GM21447 (cell line): ENCODE data around the gene ARID1B.
A peak's percentile ranks its signal among the peaks of the same experiment; 100 is the strongest.

Source experiments
- ATAC-seq: cut with Tn5 transposase; IDR thresholded peaks from one replicate; pipeline ENCODE4 v1.9.1; 2021; ENCODE audit not compliant: unreplicated experiment

The ARID1B gene

DNA sequence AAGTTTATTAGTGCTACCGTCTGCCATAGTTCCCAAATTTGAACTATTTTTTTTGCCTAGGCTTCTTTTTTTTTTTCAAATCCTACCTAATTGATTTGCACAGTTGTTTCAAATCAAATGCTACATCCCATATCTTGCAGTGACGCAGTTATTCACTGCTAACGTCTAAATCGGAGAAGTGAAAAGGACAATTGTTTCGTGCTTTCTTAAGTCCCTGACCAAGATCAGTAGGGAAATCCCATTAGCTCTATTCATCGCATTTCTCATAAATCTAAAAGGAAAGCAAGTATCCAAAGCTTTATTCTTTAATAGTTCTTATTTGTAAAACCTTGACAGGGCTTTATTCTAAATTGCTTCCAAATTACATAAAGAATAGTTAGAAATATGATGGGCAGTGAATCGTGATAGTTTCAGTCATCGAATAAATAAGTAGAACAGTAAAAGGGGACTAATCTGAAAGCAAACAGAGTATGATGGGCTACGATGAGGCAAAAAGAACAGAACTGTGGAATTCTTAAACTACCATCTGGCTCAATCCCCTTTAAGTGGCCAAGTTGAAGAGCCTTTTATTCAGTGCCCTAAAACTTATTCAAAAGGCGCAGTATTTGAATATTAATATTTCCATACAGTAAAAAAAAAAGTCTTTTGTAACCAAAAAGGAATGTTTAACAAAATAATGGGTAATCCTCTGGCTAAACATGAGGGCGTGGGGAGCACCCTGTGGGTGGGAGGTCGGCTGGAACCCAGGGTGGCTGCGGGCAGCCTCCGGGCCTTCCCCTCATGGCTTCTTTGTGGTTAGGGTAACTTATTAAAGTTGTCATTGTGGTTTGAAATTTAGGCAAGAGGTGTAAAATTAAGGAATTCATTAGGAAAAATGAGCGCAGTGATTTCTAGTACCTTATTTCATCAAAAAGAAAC lies 3.0 kb upstream of the ARID1B start:
- ATAC-seq = no peak

DNA sequence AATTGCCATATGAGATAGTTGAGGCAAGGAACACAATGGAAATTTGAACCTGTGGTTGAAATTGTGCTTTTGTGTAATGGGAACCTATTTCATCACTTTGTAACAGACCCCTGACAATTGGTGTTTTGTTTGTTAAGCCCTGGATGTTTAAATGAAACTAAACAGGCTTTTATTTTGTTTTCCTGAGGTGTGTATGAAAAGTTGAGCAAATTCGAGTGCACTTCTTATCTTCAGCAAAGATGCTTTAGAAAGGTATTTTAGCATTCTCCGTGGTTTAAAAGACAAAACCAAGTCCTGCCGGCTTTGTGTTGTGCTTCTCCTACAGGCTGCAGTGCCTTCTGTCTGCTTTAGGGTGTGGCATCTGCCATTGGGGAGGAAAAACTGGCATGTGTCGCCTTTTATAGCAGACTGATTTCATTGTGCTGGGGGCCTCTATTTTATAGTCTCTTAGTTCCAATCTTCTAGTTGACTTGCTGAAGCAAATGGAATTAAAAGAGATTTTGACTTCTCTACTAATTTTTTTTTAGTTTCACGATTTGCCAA lies 2.2 kb upstream of the ARID1B start:
- ATAC-seq = no peak

DNA sequence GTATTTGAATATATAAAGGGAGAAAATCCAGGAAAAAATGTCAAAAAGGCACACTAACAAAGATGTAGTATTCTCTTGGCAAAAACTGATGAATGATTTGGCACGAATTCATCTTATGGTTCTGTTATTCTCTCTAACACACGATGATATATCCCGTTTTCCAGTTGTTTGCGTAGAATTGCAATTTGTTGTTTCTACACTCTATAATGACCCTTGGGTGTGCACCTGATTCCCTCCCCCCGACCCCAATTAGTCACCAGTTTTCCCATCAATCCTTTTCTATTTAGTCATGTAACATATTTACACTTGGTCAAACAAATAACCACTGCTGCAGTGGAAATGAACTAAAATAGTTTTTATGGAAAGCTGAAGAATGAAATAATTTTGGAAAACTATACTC lies 1.5 kb upstream of the ARID1B start:
- ATAC-seq = no peak

DNA sequence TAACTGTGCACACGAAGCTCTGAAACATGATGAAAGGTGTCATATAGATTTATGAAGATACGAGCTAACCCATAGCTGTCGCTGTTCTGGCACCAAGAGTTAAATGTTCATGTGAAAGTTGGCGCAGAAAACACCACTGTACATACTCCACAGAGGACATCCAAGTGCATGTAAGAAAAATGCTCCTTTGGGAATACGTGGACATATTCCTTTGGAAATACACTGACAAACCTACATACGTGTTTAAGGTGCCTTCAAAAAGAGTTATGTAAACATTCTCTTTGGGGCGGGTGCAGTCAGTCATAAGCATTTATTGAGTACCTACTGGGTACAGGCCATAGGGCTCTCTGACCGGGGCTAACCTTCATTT lies 723 bp upstream of the ARID1B start:
- ATAC-seq = no peak

DNA sequence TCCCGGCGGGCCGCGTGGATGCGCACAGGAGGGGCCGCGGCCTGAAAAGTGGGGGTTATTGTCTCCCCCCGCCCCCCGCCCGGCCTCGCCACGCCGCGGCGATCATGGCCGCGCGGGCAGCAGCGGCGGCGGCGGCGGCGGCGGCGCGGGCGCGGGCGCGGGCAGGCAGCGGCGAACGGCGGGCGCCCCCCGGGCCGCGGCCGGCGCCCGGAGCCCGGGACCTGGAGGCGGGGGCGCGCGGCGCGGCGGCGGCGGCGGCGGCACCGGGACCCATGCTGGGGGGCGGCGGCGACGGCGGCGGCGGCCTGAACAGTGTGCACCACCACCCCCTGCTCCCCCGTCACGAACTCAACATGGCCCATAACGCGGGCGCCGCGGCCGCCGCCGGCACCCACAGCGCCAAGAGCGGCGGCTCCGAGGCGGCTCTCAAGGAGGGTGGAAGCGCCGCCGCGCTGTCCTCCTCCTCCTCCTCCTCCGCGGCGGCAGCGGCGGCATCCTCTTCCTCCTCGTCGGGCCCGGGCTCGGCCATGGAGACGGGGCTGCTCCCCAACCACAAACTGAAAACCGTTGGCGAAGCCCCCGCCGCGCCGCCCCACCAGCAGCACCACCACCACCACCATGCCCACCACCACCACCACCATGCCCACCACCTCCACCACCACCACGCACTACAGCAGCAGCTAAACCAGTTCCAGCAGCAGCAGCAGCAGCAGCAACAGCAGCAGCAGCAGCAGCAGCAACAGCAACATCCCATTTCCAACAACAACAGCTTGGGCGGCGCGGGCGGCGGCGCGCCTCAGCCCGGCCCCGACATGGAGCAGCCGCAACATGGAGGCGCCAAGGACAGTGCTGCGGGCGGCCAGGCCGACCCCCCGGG lies 637 bp downstream of the ARID1B start:
- peak; percentile 1 for ATAC-seq

DNA sequence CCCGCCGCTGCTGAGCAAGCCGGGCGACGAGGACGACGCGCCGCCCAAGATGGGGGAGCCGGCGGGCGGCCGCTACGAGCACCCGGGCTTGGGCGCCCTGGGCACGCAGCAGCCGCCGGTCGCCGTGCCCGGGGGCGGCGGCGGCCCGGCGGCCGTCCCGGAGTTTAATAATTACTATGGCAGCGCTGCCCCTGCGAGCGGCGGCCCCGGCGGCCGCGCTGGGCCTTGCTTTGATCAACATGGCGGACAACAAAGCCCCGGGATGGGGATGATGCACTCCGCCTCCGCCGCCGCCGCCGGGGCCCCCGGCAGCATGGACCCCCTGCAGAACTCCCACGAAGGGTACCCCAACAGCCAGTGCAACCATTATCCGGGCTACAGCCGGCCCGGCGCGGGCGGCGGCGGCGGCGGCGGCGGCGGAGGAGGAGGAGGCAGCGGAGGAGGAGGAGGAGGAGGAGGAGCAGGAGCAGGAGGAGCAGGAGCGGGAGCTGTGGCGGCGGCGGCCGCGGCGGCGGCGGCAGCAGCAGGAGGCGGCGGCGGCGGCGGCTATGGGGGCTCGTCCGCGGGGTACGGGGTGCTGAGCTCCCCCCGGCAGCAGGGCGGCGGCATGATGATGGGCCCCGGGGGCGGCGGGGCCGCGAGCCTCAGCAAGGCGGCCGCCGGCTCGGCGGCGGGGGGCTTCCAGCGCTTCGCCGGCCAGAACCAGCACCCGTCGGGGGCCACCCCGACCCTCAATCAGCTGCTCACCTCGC lies 1.5 kb downstream of the ARID1B start:
- no peak for ATAC-seq

DNA sequence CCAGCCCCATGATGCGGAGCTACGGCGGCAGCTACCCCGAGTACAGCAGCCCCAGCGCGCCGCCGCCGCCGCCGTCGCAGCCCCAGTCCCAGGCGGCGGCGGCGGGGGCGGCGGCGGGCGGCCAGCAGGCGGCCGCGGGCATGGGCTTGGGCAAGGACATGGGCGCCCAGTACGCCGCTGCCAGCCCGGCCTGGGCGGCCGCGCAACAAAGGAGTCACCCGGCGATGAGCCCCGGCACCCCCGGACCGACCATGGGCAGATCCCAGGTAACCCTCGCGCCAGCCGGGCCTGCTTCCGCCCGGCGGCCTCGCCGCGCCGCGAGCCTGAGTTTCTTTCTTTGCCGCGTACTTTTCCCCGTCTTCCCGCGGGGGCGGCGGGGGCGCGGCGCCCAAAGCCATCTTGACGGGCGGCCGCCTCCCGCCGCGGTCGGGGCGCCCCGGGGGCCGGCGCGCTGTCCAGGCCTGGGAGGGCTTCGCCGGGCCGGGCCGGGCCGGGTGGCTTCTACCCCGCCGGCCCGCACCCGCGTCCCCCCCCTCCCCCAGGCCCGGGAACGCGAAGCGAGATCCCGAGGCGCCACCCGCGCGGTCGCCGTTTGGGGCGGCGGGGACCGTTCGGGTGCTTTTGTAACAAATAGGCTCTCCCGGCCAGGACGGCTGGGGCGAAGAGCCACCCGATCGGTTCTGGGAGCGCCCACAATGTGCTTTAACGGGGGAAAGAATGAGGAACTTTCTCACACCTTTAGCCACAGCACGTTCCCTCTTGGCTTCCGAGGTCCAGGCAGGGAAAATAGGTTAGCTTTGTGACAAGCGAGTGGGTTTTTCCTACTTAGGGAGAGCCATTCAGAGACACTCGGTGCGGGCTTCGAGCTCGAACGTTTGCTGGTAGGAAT lies 2.3 kb downstream of the ARID1B start:
- peak; percentile 16 for ATAC-seq

DNA sequence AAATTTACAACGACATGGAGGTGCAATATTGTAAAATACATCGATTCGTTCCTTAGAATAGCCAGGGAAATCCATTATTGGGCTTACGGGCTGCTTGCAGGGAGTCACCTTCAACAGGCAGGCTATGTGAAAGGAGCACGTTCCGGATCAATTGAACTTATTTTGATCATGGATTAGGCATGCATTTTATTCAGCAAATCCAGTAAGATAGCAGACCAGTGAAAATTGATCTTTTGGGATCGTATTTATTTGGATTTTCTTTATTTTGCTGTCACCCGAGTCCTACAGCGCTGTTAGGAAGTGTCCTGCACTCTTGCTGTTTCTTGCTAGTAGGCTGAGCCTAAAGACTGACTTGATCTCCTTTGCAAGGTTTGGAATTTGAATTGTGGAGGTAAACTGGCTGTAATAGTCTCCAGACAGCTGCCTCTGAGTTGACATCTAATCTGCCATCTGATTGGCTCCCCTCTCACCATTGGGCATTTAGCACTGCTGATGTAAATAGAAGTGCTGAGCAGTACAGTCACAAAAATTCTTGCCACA lies 3.0 kb downstream of the ARID1B start:
- peak; percentile 66 for ATAC-seq

DNA sequence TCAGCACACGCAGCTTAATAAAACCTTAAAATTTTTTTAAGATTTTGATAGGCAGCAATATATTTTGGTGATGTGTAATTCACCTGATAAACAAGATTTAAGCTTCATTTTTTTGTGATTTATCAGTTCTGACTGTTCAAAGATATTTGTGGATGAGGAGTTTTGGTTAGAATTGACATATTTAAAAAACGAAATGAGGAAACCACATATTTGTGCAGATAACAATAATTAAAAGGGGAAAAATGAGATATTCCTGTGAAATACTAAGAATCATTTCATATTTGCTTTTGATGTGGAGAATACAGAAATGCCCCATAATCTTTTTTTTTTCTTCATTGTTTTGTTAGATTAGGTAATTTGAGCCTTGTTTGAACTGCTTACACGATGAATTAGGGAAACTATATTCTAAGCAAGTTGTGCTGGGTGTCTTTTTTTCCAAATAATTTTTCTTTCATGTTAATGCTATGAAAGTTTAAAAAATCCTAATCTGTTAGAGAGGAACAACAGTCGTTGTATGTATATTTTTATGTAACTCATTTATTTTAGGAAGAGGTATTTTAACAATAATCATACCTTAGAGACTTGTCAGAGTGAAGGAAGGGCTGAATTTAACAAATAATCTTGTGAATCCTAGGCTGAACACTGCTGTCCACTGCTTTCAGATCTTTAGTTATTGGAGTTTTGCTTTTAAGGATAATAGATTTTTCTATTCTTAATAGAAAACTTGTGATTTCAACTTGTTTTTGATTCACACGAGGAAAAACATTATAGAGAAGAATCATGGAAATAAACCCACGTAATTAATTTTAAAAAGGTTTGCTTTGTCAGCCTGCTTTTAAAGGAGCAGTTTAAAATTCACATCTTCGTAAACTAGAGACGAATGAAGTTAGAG lies 4.0 kb downstream of the ARID1B start:
- ATAC-seq = no peak

DNA sequence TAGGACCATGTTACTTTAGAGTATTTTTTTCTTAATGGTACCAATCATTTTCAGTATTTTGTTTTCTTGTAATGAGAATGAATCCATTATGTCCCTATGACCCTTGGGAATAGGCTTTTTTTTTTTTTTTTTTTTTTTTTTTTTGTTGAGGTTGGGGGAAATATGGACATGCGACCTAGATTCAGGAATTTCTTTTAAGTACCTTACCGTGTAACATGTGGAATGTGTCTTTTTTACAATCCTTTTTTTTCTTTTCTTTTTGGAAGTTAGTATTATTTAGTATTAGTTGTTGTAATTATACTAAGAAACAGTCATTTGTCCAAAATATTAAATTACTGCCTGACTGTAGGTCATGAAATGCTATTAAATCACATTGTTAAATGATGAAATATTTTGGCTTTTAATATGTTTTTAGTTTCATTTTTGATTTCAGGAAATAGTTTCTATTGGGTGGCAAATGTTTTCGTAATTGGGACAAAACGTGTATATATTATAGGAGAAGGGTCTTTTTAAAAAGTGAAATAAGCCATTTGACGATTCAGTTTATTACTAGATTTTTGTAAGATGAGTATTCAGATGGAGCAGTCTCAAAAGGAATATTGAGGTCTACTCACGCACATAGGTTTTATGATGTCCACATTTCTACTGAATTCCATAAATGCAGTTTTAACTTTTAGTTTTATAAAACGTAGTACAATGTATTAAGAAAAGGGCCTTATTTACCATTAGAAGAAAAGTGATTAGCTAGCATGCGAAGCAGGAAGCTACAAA lies 4.9 kb downstream of the ARID1B start:
- ATAC-seq = no peak

DNA sequence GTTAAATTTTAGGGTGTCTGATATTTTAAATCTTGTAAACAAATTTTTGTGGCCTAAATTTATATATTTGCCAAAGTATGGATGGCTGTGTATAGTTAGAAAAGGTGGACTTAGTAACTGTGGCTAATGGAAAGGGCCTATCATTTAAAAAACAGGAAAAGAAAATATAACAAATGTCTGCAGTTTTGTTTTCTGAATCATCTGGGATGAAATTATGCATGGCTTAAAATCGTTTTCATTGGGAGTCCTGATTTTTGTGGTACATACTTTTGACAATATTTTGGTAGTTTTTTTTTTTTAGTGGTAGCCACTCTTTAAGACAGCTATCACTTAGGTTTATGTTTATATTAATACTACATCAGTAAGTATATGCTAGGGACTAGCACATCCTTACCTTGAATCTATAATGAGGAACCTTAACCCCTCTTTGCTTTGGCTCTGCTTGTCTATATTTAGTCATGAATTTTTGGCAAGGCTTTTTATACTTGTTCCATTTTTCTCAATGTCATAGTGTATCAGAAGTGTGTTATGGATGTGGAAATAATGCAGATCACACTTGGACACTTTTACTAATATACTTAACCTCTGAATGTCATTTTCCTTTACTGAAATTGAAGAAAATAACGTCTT lies 5.6 kb downstream of the ARID1B start:
- ATAC-seq = no peak

DNA sequence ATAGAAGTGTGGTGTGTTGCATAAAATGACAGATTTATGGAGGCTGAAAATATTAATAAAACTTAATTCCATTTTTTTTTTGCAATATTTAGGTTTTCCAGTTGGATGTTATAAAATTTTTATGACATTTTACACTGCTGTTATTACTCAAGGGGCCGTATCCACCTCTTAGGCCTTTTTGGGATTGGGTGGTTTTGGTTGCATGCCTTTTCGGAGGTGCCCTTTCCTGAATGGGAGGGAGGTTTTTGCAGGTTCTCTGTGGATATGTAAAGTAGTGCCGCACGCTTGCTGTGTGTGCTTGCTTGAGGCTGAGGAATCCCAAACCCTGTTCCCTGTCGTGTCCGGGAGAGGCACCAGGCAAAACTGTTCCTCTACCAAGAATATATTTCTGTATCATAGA lies 6.8 kb downstream of the ARID1B start:
- no peak for ATAC-seq

DNA sequence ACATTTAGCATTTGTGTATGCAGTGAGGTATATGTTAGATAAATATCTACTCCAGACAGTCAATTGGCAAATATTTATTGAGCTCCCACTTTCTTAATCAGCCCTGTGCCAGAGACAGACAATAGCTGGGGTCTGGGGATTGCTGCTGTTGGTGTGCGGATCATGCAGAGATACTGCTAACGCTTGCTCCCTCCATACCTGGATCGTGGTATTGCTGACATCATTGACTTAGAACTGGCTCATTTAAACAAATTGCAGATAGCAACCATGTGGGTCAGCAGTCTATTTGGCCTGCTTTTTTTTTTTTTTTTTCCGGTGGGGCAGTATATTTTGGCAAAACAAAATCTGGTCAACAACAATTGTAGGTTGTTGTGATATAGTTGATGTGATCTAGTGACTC lies 9.5 kb downstream of the ARID1B start:
- ATAC-seq = no peak

DNA sequence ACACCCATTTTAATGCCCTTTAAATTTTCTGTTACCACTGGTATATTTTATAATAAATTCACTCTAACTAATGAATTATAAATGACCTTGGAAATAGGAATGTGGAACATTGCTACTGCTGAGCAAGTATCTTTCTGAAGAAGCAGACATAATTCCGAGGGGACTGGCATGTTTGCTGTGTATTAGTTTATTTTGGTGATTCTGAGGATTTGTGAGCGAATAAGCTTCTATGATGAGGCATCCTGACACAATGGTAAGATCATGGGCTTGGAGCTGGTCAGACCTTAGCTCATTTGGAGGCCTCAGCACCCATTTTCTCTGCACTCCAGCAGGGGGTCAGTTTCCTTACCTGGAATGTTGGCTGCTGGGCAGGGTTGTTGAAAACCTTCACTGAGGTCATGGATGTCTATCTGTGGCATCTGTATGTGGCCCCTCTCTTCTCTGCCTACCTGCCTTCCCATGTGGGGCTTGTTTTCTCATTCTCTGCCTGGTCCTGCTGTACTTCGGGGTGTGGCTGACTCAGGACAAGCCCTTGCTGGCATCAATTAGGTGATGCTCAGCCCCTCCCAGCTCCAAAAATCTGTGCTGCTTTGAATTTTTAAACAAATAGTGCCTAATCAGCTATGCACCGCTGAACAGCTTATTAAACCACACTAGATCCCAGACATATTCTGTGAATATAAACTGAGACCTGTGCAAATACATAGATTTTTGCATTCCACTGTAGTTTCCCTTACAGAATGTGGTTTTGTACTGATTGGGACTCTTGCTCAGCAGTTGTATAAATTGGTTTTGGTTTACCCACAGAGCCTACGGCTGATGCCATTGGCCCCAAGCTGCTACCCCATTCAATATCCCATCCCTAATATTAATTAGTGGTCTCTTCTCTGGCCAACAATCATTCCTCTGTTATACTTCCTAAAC lies 10.7 kb downstream of the ARID1B start:
- ATAC-seq = no peak

DNA sequence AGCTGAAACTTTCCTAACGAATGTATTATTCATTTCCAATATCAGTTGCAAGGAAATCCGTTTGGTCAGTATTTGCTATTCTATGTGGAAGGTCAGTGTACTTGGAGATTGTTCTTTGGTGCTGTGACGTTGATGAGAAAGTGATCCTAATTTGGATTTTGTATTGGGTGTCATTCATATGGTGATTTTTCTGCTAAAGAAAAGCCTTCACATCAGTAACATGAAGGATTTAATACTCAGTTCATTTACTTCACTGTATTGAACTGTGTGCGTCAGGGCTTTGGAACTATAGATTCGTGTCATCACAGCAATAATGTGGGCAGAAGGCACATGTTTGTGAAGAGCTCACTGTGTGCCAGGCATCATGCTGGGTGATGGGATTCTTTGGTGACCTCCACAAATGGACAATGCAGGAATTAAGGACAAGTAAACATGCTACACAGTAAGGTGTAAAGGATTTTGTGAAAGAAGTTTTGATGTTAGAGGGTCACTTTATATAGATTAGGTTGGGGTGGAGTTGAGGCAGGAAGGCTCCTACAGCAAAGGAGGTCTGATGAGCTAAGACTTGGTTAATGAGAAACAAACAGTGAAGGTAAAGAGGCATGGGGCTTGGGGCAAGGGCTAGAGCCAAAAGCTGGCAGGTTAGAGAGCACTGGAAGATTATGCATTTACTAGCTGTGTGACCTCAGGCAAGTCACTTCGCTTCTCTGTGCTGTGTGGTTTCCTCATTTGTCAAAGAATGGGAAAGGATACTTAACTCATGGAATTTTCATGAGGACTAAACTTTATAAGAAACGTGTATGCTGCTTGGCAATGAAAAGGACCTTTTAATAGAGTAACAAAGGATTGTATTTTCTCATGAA lies 12.1 kb downstream of the ARID1B start:
- ATAC-seq = no peak
